ENCODE measurements around the gene POP7.

DNA sequence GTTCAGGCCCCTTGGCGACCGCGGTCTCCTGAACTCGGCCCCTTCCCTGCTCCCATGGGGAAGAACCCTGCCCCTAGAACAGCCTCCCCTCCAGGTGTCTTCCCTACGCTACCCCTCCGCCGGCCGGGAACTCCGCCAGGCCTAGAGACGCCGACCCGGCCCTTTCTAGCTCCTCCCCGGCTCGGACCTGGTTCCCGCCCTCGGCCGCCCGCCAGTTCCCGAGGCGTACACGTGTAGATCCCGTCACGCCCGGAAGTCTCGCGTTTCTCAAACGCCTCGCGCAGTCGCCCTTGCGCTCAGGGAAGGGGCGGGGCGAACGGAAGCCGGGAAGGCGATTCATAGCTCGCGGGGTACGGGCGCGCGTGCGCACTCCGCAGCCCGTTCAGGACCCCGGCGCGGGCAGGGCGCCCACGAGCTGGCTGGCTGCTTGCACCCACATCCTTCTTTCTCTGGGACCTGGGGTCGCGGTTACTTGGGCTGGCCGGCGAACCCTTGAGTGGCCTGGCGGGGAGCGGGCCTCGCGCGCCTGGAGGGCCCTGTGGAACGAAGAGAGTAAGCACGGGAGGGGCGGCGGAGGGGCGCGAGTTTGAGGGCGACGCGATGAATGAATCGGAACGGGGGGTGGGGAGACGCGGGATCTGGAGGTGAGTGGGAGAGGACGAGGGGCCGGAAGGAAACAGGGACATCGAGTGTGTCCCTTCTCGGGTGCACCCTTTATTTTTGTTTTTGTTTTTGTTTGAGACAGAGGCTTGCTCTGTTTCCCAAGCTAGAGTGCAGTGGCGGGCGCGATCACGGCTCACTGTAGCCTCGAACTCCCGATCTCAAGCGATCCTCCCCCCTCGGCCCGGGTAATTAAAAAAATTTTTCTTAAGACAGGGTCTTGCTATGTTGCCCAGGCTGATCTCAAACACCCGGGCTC is at the start of gene POP7:
- TF ChIP-seq CTCF (IDR thresholded peaks at IDR 0.05) (no peak), POLR2A (IDR thresholded peaks at IDR 0.05) (peak; percentile 49 to 74)

Measured in Peyer's patch (tissue), 4 donors.